Mesenchymal stem cell (in vitro differentiated cells and primary cell): ENCODE data around the gene CERKL.
A peak's percentile ranks its signal among the peaks of the same experiment; 100 is the strongest.

ENCODE experiments used
- DNase-seq: peaks from one replicate; pipeline ENCODE4 v3.0.0-alpha.2; 2013
- H2AFZ ChIP-seq: one replicate; pipeline ENCODE4 v1.6.1; 2013; ENCODE audit warnings: low read depth, mild to moderate bottlenecking, control low read depth, inconsistent platforms, low read length, moderate library complexity
- H2AK5ac ChIP-seq: 2 replicates; pipeline ENCODE4 v1.6.1; 2013; ENCODE audit warnings: low read length, moderate library complexity, mild to moderate bottlenecking, inconsistent platforms; ENCODE audit not compliant: severe bottlenecking
- H2BK120ac ChIP-seq: one replicate; pipeline ENCODE4 v1.6.1; 2013; ENCODE audit warnings: low read depth, mild to moderate bottlenecking, inconsistent platforms, low read length, moderate library complexity
- H2BK12ac ChIP-seq, 2 experiments: one replicate each; pipeline ENCODE4 v1.6.1; 2013; ENCODE audit warnings: inconsistent platforms in 2 of 2, low read length in 2 of 2, mild to moderate bottlenecking in 2 of 2, moderate library complexity in 2 of 2, control low read depth in 1 of 2
- H2BK15ac ChIP-seq: one replicate; pipeline ENCODE4 v1.6.1; 2013; ENCODE audit warnings: mild to moderate bottlenecking, low read depth, inconsistent platforms; ENCODE audit not compliant: poor library complexity, severe bottlenecking
- H2BK5ac ChIP-seq: 2 replicates; pipeline ENCODE4 v1.6.1; 2013; ENCODE audit warnings: low read depth, mild to moderate bottlenecking, low read length, control low read depth, inconsistent platforms; ENCODE audit not compliant: poor library complexity, severe bottlenecking
- H3K14ac ChIP-seq, 2 experiments: one replicate each; pipeline ENCODE4 v1.6.1; 2013; ENCODE audit warnings: inconsistent platforms in 2 of 2, low read length in 2 of 2, control low read depth in 1 of 2, mild to moderate bottlenecking in 1 of 2, moderate library complexity in 1 of 2
- H3K18ac ChIP-seq, 2 experiments: one replicate each; pipeline ENCODE4 v1.6.1; 2013; ENCODE audit warnings: inconsistent platforms in 2 of 2, low read length in 2 of 2, control low read depth in 1 of 2, low read depth in 1 of 2, mild to moderate bottlenecking in 1 of 2
- H3K23ac ChIP-seq, 2 experiments: one replicate each; pipeline ENCODE4 v1.6.1; 2013; ENCODE audit warnings: inconsistent platforms in 2 of 2, low read length in 2 of 2, mild to moderate bottlenecking in 2 of 2, moderate library complexity in 2 of 2, control low read depth in 1 of 2
- H3K27ac ChIP-seq: 2 replicates; pipeline ENCODE4 v1.5.1; 2013; ENCODE audit warnings: mild to moderate bottlenecking, moderate library complexity, low read length, control low read depth, inconsistent platforms; ENCODE audit not compliant: poor library complexity, severe bottlenecking
- H3K27me3 ChIP-seq, 2 experiments: 2 replicates each; pipeline versions ENCODE4 v1.6.1 to v1.7.0; 2013; ENCODE audit warnings: low read length in 2 of 2, mild to moderate bottlenecking in 2 of 2, moderate library complexity in 2 of 2, control low read depth in 1 of 2, inconsistent platforms in 1 of 2; ENCODE audit not compliant: control insufficient read depth in 1 of 2, insufficient read depth in 1 of 2
- H3K36me3 ChIP-seq, 2 experiments: 2 replicates each; pipeline versions ENCODE4 v1.6.1 to v1.7.0; 2013; ENCODE audit warnings: low read length in 2 of 2, control low read depth in 1 of 2, inconsistent platforms in 1 of 2, low read depth in 1 of 2, mild to moderate bottlenecking in 1 of 2; ENCODE audit not compliant: insufficient read depth in 2 of 2, control insufficient read depth in 1 of 2
- H3K4ac ChIP-seq, 2 experiments: one replicate each; pipeline ENCODE4 v1.6.1; 2013; ENCODE audit warnings: inconsistent platforms in 2 of 2, low read length in 2 of 2, mild to moderate bottlenecking in 2 of 2, moderate library complexity in 2 of 2, control low read depth in 1 of 2, low read depth in 1 of 2
- H3K4me1 ChIP-seq: 2 replicates; pipeline ENCODE4 v1.6.1; 2013; ENCODE audit warnings: low read depth, low read length, control low read depth; ENCODE audit not compliant: control insufficient read depth, insufficient read depth
- H3K4me2 ChIP-seq: 2 replicates; pipeline ENCODE4 v1.6.1; 2013; ENCODE audit warnings: low read length, mild to moderate bottlenecking, inconsistent platforms; ENCODE audit not compliant: poor library complexity, severe bottlenecking
- H3K4me3 ChIP-seq, 2 experiments: 2 replicates each; pipeline versions ENCODE4 v1.5.1 to v1.7.0; 2013; ENCODE audit warnings: low read length in 2 of 2, mild to moderate bottlenecking in 2 of 2, control low read depth in 1 of 2, low read depth in 1 of 2; ENCODE audit not compliant: insufficient read depth in 1 of 2
- H3K79me1 ChIP-seq: replicated peaks from 2 replicates; pipeline ENCODE4 v1.6.1; 2013; ENCODE audit warnings: mild to moderate bottlenecking, control low read depth, low read length, inconsistent platforms; ENCODE audit not compliant: poor library complexity, severe bottlenecking
- H3K9ac ChIP-seq: 2 replicates; pipeline ENCODE4 v1.7.0; 2013; ENCODE audit warnings: mild to moderate bottlenecking, low read length, moderate library complexity
- H3K9me3 ChIP-seq: 2 replicates; pipeline ENCODE4 v1.7.0; 2013; ENCODE audit warnings: mild to moderate bottlenecking, low read length; ENCODE audit not compliant: control insufficient read depth
- H4K8ac ChIP-seq: one replicate; pipeline ENCODE4 v1.6.1; 2013; ENCODE audit warnings: inconsistent platforms, mild to moderate bottlenecking, low read length, moderate library complexity
- H4K91ac ChIP-seq: one replicate; pipeline ENCODE4 v1.6.1; 2013; ENCODE audit warnings: mild to moderate bottlenecking, low read length, inconsistent platforms
- WGBS: methylation state at CpG from one replicate; pipeline ENCODE4 v1.1.7; 2013; ENCODE audit warnings: mixed read lengths; 5-methylcytosine and 5-hydroxymethylcytosine counted together

The CERKL gene

DNA sequence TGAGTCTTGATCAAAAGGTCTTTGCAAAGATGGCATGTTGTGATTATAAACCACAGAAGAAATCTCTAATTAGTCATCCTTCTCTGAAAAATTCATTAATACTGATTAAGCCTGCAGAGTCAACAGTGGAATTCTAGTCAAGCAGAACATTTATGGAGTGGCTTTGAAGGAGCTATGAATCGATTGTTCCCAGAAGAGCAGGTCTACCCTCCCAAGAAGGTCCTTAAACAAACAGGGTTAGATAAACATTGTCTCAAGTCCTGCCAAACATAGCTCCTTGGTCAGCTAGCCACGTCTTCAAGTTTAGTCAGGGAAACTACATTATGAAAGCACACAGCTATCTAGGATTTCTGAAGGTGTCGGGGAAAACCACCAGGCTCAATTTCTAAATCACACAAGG is 110.8 kb downstream of the CERKL start:
- Histone ChIP-seq H3K27ac (no peak overlapping the region), H3K18ac (no peak overlapping the region), H2BK5ac (no peak overlapping the region), H3K27me3 (no peaks in the 10 kb centered on the region), H2BK12ac (no peak overlapping the region), H3K23ac (no peak overlapping the region), H4K8ac (no peak overlapping the region), H4K91ac (no peak overlapping the region), H3K4ac (no peak overlapping the region), H3K79me1 (no peaks in the 10 kb centered on the region), H3K9me3 (no peaks in the 10 kb centered on the region), H2BK15ac (no peak overlapping the region), H3K9ac (no peak overlapping the region), H3K36me3 (no peaks in the 10 kb centered on the region), H2AFZ (no peak overlapping the region), H2BK120ac (no peak overlapping the region), H3K14ac (no peak overlapping the region), H3K4me1 (no peaks in the 10 kb centered on the region), H3K4me2 (no peak overlapping the region), H3K4me3 (no peak overlapping the region), H2AK5ac (no peak overlapping the region)
- peak; percentile 12 for DNase-seq
- 35% methylated on average over 2 of the region's 3 CpGs for WGBS

GRCh38 chr2:181542170-181542569 is 114.7 kb downstream of the CERKL start:
- H3K18ac ChIP-seq: no peak overlapping the region
- no peaks in the 10 kb centered on the region for H3K27me3 ChIP-seq
- no peak for DNase-seq
- no peak overlapping the region for H2AFZ ChIP-seq
- H3K4me2 ChIP-seq: no peak overlapping the region
- no peak overlapping the region for H2AK5ac ChIP-seq
- H3K79me1 ChIP-seq: no peaks in the 10 kb centered on the region
- peaks cover 0 to 20% of the 10 kb centered on the region in 2 experiments for H3K36me3 ChIP-seq
- no peak overlapping the region for H3K23ac ChIP-seq
- H2BK12ac ChIP-seq: no peak overlapping the region
- H2BK15ac ChIP-seq: no peak overlapping the region
- no peak overlapping the region for H3K9ac ChIP-seq
- no peak overlapping the region for H3K27ac ChIP-seq
- no peak overlapping the region for H3K4me3 ChIP-seq
- H2BK5ac ChIP-seq: no peak overlapping the region
- no peak overlapping the region for H4K8ac ChIP-seq
- no peaks in the 10 kb centered on the region for H3K4me1 ChIP-seq
- H3K4ac ChIP-seq: no peak overlapping the region
- no peak overlapping the region for H2BK120ac ChIP-seq
- no peaks in the 10 kb centered on the region for H3K9me3 ChIP-seq
- no peak overlapping the region for H3K14ac ChIP-seq
- no peak overlapping the region for H4K91ac ChIP-seq
- 100% methylated on average over 2 of the region's 2 CpGs for WGBS

GRCh38 chr2:181540421-181540820 is 116.5 kb downstream of the CERKL start:
- DNase-seq: no peak
- Histone ChIP-seq H2BK120ac (no peak overlapping the region), H3K4ac (no peak overlapping the region), H3K27ac (no peak overlapping the region), H4K8ac (no peak overlapping the region), H3K4me3 (no peak overlapping the region), H3K4me2 (no peak overlapping the region), H2BK12ac (no peak overlapping the region), H3K79me1 (no peaks in the 10 kb centered on the region), H3K9ac (no peak overlapping the region), H2AFZ (no peak overlapping the region), H3K14ac (no peak overlapping the region), H3K23ac (no peak overlapping the region), H2BK5ac (no peak overlapping the region), H3K9me3 (no peaks in the 10 kb centered on the region), H2AK5ac (no peak overlapping the region), H3K4me1 (no peaks in the 10 kb centered on the region), H4K91ac (no peak overlapping the region), H3K18ac (no peak overlapping the region), H2BK15ac (no peak overlapping the region), H3K27me3 (no peaks in the 10 kb centered on the region), H3K36me3 (peaks cover 0 to 37% of the 10 kb centered on the region in 2 experiments)
- 84% methylated on average over 4 of the region's 4 CpGs for WGBS

GRCh38 chr2:181536730-181537129 is 120.2 kb downstream of the CERKL start:
- H3K36me3 ChIP-seq: peaks cover 0 to 59% of the 10 kb centered on the region in 2 experiments

More at GRCh38 chr2:181536730-181537129, 120.2 kb downstream of the CERKL start:
- no peak overlapping the region for H2AK5ac ChIP-seq
- no peak overlapping the region for H2BK120ac ChIP-seq
- no peak overlapping the region for H2BK5ac ChIP-seq
- no peak overlapping the region for H4K91ac ChIP-seq
- no peak overlapping the region for H2AFZ ChIP-seq
- 33% methylated on average over 1 of the region's 2 CpGs for WGBS
- no peak overlapping the region for H2BK15ac ChIP-seq
- no peaks in the 10 kb centered on the region for H3K9me3 ChIP-seq
- H3K27ac ChIP-seq: no peak overlapping the region
- no peak overlapping the region for H3K4me3 ChIP-seq
- no peak for DNase-seq
- H3K27me3 ChIP-seq: no peaks in the 10 kb centered on the region
- H3K4me2 ChIP-seq: no peak overlapping the region
- H3K79me1 ChIP-seq: no peaks in the 10 kb centered on the region
- H3K4me1 ChIP-seq: no peaks in the 10 kb centered on the region
- no peak overlapping the region for H3K4ac ChIP-seq
- H3K23ac ChIP-seq: no peak overlapping the region
- H3K18ac ChIP-seq: no peak overlapping the region
- H2BK12ac ChIP-seq: no peak overlapping the region
- no peak overlapping the region for H4K8ac ChIP-seq
- no peak overlapping the region for H3K14ac ChIP-seq
- no peak overlapping the region for H3K9ac ChIP-seq
